Suprapubic skin (tissue), 4 donors: Measurements from ENCODE around the gene NFE2. TPM values are rescaled to one million over a fixed set of nuclear protein-coding genes. Genes with fewer than 3 reads are reported as not detected.
"Not testable (repeated sequence)": the region's sequence is repeated elsewhere in the genome, so short reads cannot be mapped to it uniquely, and the experiment has no call there.

Experiments
- DNase-seq, 2 donors: peaks; one replicate each; pipeline ENCODE4 v3.0.0-alpha.2; 2019; ENCODE audit warnings: low spot score in 2 of 2
- H3K27ac ChIP-seq: fragments of 200-600 bp; sonication (generic); one replicate; pipeline ENCODE4 v1.5.1; 2019
- H3K27me3 ChIP-seq: fragments of 200-600 bp; sonication (generic); one replicate; pipeline ENCODE4 v1.5.1; 2019
- H3K36me3 ChIP-seq: fragments of 200-600 bp; sonication (generic); one replicate; pipeline ENCODE4 v1.5.1; 2019
- H3K4me1 ChIP-seq: fragments of 200-600 bp; sonication (generic); one replicate; pipeline ENCODE4 v1.5.1; 2019
- H3K4me3 ChIP-seq: fragments of 200-600 bp; sonication (generic); one replicate; pipeline ENCODE4 v1.5.1; 2019; ENCODE audit warnings: mild to moderate bottlenecking
- H3K9me3 ChIP-seq: fragments of 200-600 bp; sonication (generic); one replicate; pipeline ENCODE4 v1.5.1; 2019
- CTCF ChIP-seq, 2 donors: fragments of 200-600 bp in 1 of 2; fragments of 450-650 bp in 1 of 2; sonication (generic) in 1 of 2; IDR thresholded peaks; one replicate each; pipeline ENCODE4 v1.5.1; 2016 to 2019; ENCODE audit warnings: antibody characterized with exemption in 2 of 2, mild to moderate bottlenecking in 1 of 2, moderate library complexity in 1 of 2
- EP300 ChIP-seq: sonication (generic); formaldehyde crosslinking; IDR thresholded peaks from one replicate; pipeline ENCODE4 v1.6.1; 2017; ENCODE audit warnings: antibody characterized with exemption
- POLR2A ChIP-seq, 2 donors: fragments of 450-650 bp; IDR thresholded peaks; one replicate each; pipeline ENCODE4 v1.6.1; 2017; ENCODE audit warnings: antibody characterized with exemption in 2 of 2, mild to moderate bottlenecking in 2 of 2, moderate library complexity in 2 of 2
- POLR2AphosphoS5 ChIP-seq, 3 donors: sonication (generic); formaldehyde crosslinking; IDR thresholded peaks; one replicate each; pipeline ENCODE4 v1.6.1; 2017; ENCODE audit warnings: antibody characterized with exemption in 3 of 3
- WGBS: methylation state at CpG from one replicate; pipeline ENCODE4 v1.1.5; 2018; 5-methylcytosine and 5-hydroxymethylcytosine counted together
- total RNA-seq, 4 donors: library from RNA; depleted of rRNA; stranded (reverse); fragments of >200 nt; gene quantifications; one replicate each; pipeline ENCODE4 v1.1.0, GENCODE V29; 2016

Gene NFE2
- total RNA-seq, 4 donors from 2014 or later = 1.4 to 8.6 (median 6.3) TPM

DNA sequence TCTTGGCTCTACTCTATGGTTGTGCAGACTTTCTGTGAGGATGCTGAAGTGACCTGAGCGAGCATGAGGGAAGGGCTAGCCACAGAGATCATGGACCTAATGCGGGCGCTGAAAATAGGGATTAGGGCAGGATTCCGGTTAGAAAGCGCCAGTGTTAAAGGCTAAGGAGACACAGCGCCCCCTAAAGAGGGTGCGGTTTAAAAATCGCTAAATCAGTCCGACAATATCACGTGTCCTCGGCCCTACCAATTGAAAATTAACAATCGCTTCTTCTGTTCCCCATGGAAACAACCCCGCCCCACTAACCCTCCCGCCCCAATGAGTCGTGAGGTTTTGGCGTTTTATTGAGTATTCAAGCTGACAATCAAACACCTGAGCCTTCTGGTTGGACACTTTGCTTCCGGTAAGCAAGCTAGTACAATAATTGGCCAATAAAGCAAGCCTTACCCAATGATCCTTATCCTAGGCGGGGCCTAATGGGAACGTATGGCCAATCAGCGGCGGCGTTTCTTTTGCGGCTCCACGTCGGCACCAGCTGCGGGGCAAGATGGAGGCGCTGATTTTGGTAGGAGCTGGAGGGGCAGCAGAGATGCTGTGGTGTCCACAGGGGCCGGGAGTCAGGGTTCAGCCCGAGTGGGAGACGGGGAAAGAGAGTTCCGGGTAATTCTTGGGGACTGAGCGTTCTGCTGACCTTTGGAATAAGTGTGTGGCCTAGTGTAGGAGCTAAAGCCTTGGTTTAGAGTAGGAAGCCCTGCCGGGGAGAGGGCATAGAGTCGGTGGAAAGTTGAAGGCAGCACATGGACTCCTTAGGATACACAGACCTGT is 24.0 kb upstream of the NFE2 start, which contains the start of gene COPZ1:
TSS of gene COPZ1 (plus strand) at position 515 of the 825 bp plus-strand sequence. CDS start at position 548, 33 bp downstream.
- 3% methylated on average over 29 of the region's 34 CpGs for WGBS

GRCh38 chr12:54321363-54321762 is 20.5 kb upstream of the NFE2 start:
- no peak for DNase-seq
- Histone ChIP-seq H3K27ac (no peak overlapping the region), H3K27me3 (no peaks in the 10 kb centered on the region), H3K36me3 (no peaks in the 10 kb centered on the region), H3K4me1 (peaks cover 9% of the 10 kb centered on the region), H3K9me3 (no peaks in the 10 kb centered on the region), H3K4me3 (no peak overlapping the region)
- no peak for TF ChIP-seq CTCF (IDR thresholded peaks at IDR 0.05)
- no peak for TF ChIP-seq POLR2AphosphoS5 (IDR thresholded peaks at IDR 0.05)
- TF ChIP-seq EP300 = no peak
- no peak for TF ChIP-seq POLR2A (IDR thresholded peaks at IDR 0.05)
- WGBS = 91% methylated on average over 5 of the region's 5 CpGs

More for the DNA sequence above, 24.0 kb upstream of the NFE2 start, which contains the start of gene COPZ1:
- Histone ChIP-seq H3K36me3 (peaks cover 7% of the 10 kb centered on the region), H3K4me3 (peak within 1 kb of the TSS; percentile 84), H3K9me3 (no peaks in the 10 kb centered on the region), H3K27ac (peak within 1 kb of the TSS; percentile 91), H3K4me1 (peaks cover 31% of the 10 kb centered on the region), H3K27me3 (no peaks in the 10 kb centered on the region)
- DNase-seq = peak; percentile 98
- TF ChIP-seq POLR2AphosphoS5 (IDR thresholded peaks at IDR 0.05) (peak in 2 of 3 donors; percentile 72 to 74), POLR2A (IDR thresholded peaks at IDR 0.05) (peak in 1 of 2 donors; percentile 74), EP300 (no peak), CTCF (IDR thresholded peaks at IDR 0.05) (peak; percentile 59 to 74)

DNA sequence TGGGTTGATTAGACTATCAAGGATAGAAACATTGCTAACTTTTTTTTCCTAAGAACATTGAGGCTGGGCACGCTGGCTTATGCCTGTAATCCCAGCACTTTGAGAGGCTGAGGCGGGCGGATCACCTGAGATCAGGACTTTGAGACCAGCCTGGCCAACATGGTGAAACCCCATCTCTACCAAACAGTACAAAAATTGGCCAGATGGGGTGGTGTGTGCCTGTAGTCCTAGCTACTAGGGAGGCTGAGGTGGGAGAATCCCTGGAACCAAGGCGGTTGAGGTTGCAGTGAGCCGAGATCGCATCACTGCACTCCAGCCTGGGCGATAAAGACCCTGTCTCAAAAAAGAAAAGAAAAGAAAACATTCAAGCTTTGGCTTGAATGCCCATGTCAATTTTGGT is 11.5 kb upstream of the NFE2 start:
- not testable (repeated sequence) for H3K27me3 ChIP-seq, H3K36me3 ChIP-seq, H3K4me3 ChIP-seq, H3K27ac ChIP-seq, H3K9me3 ChIP-seq, H3K4me1 ChIP-seq, DNase-seq
- 84% methylated on average over 7 of the region's 7 CpGs for WGBS

GRCh38 chr12:54311051-54311450 is 10.2 kb upstream of the NFE2 start:
- H3K4me1 ChIP-seq = peaks cover 7% of the 10 kb centered on the region
- 63% methylated on average over 2 of the region's 2 CpGs for WGBS
- H3K27ac ChIP-seq = no peak overlapping the region
- no peaks in the 10 kb centered on the region for H3K27me3 ChIP-seq
- TF ChIP-seq POLR2A (IDR thresholded peaks at IDR 0.05) (no peak), CTCF (IDR thresholded peaks at IDR 0.05) (no peak), POLR2AphosphoS5 (IDR thresholded peaks at IDR 0.05) (no peak), EP300 (no peak)
- H3K9me3 ChIP-seq = no peaks in the 10 kb centered on the region
- no peak overlapping the region for H3K4me3 ChIP-seq
- no peaks in the 10 kb centered on the region for H3K36me3 ChIP-seq
- DNase-seq = no peak

DNA sequence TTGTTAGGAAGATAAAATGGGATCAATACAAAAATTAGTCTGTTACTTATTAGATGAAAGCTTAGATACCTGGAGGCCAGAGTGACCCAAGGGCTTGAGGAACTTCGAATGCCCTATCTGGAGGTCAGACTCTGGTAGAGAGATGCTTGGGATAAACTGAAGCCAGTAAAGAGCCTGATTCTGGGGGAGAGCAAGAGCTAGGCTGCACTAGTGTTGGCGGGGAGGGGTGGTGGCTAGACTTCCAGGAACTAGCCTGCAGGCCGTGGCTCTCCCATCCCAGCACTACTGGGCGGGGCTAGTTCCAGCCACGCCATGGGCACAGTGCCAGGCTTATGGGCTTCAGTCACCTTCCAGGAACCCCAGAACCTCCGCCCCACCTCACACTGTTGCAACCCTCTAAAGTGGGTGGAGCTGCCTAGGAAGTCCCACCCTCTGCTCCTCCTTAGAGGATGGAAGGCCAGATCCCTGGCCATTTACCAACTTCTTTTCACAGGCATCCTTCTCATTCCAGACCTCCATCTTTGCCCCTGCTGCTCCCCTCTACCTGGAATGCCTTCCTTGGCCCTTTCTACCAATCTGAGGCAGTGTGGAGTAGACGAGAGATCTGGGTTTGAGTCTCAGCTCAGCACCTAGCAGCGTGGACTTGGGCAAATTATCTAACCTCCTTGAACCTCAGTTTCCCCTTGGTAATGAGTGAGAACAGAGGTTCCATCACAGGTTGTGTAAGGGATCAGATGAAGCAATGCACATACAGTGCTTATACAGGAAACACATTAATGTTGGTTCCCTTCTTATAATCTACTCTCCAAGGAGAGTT is 6.3 kb upstream of the NFE2 start:
- H3K9me3 ChIP-seq = no peaks in the 10 kb centered on the region
- no peaks in the 10 kb centered on the region for H3K27me3 ChIP-seq
- peaks cover 22% of the 10 kb centered on the region for H3K4me1 ChIP-seq
- no peak overlapping the region for H3K4me3 ChIP-seq
- no peak for TF ChIP-seq EP300
- no peak for TF ChIP-seq POLR2AphosphoS5 (IDR thresholded peaks at IDR 0.05)
- 37% methylated on average over 8 of the region's 8 CpGs for WGBS
- H3K27ac ChIP-seq = no peak overlapping the region
- H3K36me3 ChIP-seq = no peaks in the 10 kb centered on the region
- DNase-seq = peak; percentile 81 to 86
